CD4-positive, alpha-beta T cell treated with Interleukin-17A for 4 hours (primary cell): ENCODE results near the gene PDSS2.
A peak's percentile ranks its signal among the peaks of the same experiment; 100 is the strongest.
"Not testable (repeated sequence)": the region's sequence is repeated elsewhere in the genome, so short reads cannot be mapped to it uniquely, and the experiment has no call there.

Experiments used
- DNase-seq: peaks from one replicate; pipeline ENCODE4 v3.0.0-alpha.2; 2020; ENCODE audit warnings: mixed read lengths

Gene PDSS2

GRCh38 chr6:107473660-107474059 is 14.3 kb upstream of the PDSS2 start:
- no peak for DNase-seq

GRCh38 chr6:107470364-107470763 is 11.0 kb upstream of the PDSS2 start:
- no peak for DNase-seq

GRCh38 chr6:107466062-107466461 is 6.7 kb upstream of the PDSS2 start:
- DNase-seq: no peak

GRCh38 chr6:107460083-107460631 is 793 bp upstream of the PDSS2 start:
- DNase-seq: no peak

GRCh38 chr6:107458672-107459282 is 587 bp downstream of the PDSS2 start:
- peak; percentile 33 for DNase-seq

GRCh38 chr6:107448776-107449175 is 10.6 kb downstream of the PDSS2 start:
- no peak for DNase-seq

GRCh38 chr6:107447663-107448216 is 11.6 kb downstream of the PDSS2 start:
- DNase-seq: no peak

- DNase-seq: no peak
Observed at GRCh38 chr6:107444277-107444676, 15.1 kb downstream of the PDSS2 start.

GRCh38 chr6:107443608-107444267 is 15.6 kb downstream of the PDSS2 start:
- DNase-seq: no peak

GRCh38 chr6:107442938-107443607 is 16.3 kb downstream of the PDSS2 start:
- DNase-seq: no peak

GRCh38 chr6:107441682-107442081 is 17.7 kb downstream of the PDSS2 start:
- no peak for DNase-seq

- DNase-seq: no peak
Observed at GRCh38 chr6:107440936-107441335, 18.4 kb downstream of the PDSS2 start.

GRCh38 chr6:107439406-107439805 is 20.0 kb downstream of the PDSS2 start:
- DNase-seq: no peak

- no peak for DNase-seq
Observed at GRCh38 chr6:107437691-107438090, 21.7 kb downstream of the PDSS2 start.

GRCh38 chr6:107436881-107437280 is 22.5 kb downstream of the PDSS2 start:
- no peak for DNase-seq

GRCh38 chr6:107435798-107436197 is 23.6 kb downstream of the PDSS2 start:
- DNase-seq: no peak

GRCh38 chr6:107434812-107435211 is 24.6 kb downstream of the PDSS2 start:
- DNase-seq: no peak

- not testable (repeated sequence) for DNase-seq
Observed at GRCh38 chr6:107425951-107426350, 33.4 kb downstream of the PDSS2 start.

- no peak for DNase-seq
Observed at GRCh38 chr6:107423474-107423990, 35.8 kb downstream of the PDSS2 start.

GRCh38 chr6:107421696-107422256 is 37.6 kb downstream of the PDSS2 start:
- no peak for DNase-seq

- no peak for DNase-seq
Observed at GRCh38 chr6:107419733-107420132, 39.6 kb downstream of the PDSS2 start.

- no peak for DNase-seq
Observed at GRCh38 chr6:107418118-107418517, 41.2 kb downstream of the PDSS2 start.

GRCh38 chr6:107416145-107416544 is 43.2 kb downstream of the PDSS2 start:
- DNase-seq: no peak
